Globus pallidus (tissue), 1 donor: ENCODE results near the gene GYPC.
"Not testable (repeated sequence)": the region's sequence is repeated elsewhere in the genome, so short reads cannot be mapped to it uniquely, and the experiment has no call there.

Experiments used
- DNase-seq: peaks from one replicate; pipeline ENCODE4 v3.0.0-alpha.2; 2015; ENCODE audit warnings: low spot score

Gene GYPC

DNA sequence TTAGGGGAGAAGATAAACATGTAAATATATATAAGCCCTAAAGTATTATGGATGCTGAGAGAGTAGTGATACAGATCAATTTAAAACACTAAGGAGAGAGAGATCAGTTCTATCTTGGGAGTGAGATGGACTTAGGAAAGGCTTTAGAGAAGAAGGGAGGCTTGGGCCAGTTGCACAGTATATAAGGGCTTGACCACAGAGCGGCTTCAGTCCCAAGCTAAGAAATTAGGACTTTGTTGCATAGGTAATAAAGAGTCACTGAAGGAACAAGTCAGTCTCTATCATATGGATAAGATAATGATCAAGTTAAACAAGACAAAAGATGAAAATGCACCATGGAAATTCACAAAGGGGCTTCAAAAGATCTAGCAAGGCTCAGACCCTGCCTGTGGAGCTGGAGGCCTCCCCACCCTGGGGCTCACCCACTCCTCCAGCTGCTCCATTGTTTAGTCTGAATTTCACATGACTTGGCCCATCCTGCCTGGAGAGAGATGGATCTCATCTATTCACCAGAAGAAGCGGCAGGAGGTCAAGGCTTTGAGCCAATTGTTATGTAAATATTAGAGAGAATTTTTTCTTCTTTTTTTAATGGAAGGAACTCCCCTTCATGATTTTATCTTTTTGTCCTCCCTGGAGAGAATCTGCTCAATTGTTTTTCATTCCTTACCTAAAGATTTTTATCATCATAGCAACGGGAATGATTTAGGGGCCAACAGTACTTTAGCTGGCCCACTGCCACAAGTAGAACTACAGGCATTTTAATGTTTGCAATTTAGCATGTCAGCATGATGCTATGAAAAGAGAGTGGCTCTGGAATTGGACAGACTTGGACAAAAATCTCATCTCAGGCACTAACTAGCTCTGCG, 44.0 kb downstream of the GYPC start:
- DNase-seq = no peak

DNA sequence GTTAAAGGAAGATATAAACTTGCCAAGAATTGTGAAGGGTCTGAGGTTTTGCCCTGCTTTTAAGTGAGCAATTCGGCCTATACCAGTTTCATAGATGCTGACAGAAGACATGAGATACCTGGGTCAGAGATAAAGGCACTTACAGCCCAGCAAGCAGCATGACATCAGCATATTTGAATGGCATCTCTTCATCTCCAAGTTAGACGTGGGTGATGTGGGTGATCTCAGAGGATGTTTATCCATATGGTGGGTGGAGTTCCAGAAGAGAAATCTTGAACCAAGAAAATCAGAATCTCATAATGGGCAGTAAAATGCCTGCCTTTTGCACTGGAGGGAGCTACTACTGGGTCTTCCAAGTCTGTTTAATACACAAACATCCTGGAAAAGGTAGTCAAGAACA, 44.7 kb downstream of the GYPC start:
- no peak for DNase-seq

DNA sequence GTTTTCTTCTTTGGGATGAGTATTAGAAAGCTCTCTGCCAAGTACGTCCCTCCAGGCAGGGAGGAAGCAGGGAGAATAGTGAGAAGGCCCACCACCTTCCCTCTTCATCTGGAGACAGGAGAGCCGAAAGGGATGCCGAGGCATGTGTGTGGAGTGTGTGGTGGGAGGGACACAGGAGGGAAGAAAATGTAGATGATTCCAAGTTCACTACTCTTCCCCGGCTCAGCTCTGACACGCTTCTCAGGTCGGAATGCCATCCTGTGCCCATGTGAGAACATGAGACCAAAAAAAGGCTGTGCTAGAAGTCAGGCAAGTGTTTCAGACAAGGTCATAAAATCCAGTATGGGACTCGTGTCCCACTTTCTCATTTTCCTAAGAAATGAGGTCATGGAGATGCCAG, 47.4 kb downstream of the GYPC start:
- DNase-seq = no peak

DNA sequence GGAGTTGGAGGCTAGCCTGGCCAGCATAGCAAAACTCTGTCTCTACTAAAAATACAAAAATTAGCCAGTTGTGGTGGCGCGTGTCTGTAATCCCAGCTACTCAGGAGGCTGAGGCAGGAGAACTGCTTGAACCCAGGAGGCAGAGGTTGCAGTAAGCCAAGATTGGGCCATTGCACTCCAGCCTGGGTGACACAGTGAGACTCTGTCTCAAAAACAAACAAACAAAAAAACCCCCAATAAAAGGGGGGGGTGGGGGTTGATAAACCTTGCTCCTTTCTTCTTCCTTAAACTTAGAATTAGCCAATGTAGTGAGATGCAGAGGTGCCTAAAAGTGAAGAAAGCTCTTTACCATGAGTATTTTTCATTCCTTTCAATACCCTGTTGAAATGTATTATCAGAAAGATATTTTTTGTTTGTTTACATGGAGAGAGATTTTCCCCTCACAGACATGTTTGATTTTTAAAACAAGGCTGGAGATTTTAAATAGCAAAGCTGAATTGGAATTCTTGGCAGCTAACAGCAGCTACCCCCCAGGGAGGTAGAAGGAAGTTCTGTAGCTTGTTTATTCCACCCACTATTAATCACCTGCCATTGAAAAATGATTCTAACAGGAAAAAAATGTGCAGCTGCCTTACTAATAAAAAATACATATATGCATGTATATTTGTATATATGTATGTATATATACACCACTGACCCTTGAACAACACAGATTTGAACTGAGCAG, 48.6 kb downstream of the GYPC start:
- no peak for DNase-seq

DNA sequence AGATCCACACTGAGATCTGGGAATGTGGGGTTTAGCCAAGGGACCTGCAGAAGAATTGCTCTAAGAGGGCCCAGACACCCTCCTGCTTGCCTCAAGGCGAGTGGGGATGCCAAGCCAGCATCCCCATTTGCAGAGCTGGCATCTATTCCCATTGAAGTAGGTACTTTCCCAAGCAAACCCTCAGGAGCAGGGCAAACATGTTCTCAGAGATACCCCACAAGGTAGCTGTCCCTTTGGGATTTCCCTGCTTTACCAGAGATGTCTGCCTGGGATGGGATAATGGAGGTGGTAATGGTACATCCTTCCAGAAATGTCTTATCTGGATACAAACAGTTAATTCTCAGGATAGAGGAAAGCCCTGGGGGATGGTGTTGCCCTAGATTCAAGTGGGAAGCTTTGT, 51.2 kb downstream of the GYPC start:
- no peak for DNase-seq

DNA sequence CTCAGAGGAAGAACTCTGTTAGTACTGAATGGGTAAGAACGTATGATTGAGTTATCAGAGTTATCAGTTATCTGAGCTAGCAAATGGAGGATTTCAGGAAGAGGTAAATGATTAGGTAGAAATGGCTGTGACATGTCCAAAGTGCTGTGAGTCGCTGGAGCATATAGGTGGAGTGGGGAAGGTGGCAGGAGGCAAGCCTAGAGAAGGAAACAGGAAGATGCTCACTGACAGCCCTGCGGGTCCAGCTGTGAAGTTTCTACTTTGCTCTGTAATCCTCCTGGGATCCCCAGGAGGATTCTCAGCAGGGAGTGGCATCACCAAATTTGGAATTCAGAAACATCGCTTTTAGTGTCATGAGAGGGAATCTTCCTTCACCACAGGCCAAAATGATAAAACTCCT, 52.0 kb downstream of the GYPC start:
- DNase-seq = no peak

DNA sequence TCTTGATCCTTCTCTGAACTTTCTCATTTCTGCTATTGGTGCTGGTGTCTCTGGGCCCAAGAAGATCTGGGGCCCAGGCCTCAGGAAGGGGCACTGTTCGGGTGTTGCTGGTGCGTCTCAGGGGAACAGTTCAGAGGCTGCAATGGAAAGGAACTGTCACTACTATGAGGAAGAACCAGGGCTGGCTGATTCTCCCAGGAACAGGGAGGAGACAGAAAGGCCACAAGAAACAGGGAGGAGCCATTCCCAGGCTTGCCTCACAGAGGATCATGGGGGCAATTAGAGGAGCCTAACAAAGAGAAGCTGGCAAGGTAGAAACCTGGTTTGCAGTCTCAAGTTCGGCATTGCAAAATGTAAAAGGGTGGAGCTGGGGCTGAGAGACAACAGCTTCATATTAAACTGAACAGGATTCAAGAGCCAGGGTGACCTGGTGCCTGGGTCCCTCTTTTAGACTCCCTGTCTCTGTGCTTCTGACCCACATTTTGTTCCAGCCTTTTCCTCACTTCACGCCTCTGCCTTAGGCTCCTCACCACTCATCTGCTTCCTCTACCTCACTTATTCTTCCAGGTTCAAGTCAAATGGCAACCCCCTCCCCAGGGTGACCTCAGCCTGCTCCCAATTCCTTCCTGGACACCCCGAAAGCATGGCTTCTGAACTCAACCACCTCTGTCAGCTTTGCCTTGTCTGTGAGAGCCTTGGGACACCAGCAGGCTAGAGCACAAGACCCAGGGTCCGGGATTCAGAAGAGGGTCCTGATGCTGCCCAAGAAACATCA, 58.4 kb downstream of the GYPC start:
- no peak for DNase-seq

DNA sequence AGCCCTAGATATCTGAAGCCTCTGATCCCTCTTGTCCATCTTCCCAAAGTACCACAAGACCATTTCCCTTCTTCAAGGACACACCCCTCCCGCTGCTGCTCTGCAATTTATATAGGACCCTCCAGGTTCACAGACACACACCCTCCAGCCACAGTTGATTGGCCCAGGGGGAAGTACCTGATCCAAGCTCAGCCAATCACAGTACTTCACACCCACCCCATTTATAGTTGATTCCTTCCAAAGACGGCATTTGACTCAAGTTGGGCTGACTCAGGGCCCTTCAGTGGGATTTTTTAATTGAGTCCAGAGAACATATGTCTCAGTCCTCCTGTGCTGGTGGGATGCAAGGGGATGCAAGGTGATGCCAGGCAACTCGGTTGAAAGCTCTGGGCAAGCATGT, 59.2 kb downstream of the GYPC start:
- DNase-seq = no peak

DNA sequence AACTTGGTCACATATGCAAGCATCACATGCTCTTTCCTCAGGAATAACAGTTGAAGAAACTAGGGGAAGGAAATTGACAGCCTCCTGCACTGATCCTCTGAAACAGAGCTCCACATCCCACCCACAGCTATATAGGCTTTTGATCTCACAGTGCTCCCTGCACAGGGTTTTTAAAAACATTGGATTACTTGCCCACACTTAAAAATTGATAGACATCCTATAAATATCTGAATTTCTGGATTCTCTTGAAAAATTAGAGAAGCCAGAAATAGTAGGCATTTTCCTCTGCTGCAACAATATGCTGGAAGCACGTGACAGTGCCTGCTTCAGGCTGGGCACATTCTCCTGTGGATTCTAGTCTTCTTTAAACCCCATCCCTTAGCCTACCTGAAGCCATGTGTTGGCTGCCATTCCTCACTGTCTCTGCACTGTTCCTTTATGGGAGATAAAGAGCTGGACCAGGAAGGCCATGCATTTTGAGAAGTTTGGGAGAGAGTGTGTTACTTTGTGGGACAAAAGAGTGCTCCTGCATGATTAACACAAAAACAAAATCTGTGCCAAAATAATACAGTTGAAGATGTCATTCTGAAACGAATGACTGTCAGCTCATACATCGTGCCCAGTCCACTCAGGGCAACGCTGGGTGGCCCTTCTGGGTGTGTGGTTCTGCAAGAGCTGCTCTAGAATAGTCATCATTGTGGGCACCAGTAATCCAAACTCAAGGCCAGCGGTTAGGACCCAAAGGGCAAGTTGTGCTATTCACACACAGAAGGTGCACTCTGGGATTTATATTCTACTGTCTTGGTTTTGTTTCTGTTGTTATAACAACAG, 59.8 kb downstream of the GYPC start:
- no peak for DNase-seq

DNA sequence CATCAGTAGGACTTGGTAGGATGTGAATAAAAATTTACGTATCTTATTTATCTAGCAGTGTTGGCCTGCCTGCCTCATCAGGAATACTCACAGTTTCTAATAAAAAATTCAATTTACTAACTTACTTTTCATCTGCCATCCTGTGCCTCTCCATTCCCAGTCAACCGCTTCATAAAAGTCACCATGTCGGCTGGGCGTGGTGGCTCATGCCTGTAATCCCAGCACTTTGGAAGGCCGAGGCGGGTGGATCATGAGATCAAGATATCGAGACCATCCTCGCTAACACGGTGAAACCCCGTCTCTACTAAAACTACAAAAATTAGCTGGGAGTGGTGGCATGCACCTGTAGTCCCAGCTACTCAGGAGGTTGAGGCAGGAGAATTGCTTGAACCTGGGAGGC, 61.3 kb downstream of the GYPC start:
- not testable (repeated sequence) for DNase-seq

DNA sequence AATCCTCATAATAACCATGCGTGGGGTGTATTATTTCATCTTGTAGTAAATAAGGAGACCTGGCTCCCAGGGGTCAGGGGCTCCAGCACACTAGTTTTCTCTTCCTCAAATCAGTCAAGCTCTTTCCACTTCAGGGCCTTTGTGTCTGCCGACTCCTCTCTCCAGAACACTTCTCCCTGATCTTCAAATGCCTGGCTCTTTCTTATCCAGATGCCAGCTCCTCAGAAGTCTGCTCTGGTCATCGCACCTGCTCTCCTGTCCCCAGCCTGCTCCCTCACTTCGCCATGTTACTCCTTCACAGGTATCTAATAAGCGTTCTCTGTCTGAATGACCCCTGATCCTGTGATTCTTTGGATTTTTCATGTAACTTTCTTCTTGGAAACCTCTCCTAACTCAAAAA, 62.0 kb downstream of the GYPC start:
- DNase-seq = no peak

DNA sequence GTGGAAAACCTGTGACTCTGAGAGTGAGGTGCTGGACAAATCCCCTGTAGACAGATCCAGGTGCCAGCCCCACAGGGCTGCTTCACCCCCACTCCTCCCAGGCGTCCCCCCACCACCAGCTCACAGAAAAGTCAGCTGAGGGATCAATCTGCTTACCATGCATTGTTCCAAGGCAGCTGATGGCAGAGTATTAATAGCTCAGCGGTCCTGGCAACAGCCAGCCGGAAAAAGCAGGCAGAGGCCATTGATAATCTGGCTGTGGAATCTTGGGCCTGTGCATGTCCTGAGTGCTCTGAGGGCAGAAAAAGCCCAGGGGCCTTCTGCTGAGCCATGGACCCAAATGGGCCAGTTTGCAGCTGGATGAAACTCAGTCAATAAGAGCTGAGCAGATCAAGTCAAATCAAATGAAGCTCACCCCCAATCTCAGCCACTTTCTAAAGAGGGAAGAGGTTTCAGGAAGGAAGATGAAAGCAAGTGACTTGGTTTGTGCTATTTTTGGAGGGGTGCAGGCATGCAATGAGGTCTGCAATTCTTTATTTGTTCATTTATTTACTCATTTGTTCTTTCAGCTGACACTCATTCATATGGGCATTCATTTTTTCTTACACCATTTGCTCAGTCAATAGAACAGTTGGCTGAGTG, 63.4 kb downstream of the GYPC start:
- DNase-seq = peak; percentile 39

DNA sequence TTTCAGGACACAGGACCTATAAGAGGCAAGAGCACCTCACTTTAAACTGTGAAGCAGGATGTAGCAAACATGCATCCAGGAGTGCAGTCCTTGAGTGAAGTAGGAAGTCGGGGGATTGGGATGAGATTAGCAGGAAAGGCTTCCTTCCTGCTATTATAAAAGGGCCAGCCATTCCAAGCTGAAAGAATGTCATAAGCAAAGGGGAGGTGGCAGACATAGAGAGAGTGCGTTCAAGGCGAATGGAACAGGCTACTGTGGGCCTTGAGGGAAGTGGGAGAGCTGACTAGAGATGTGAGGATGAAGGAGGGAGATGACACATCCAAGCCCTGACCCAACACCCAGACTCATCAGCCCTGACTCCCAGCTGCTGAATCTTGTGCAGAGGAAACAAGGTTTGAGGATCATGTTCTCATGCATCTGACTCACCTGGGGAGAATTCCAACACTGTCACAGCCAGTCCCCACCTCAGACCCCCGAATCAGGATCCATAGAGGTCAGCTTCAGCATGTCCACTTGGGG, 63.9 kb downstream of the GYPC start:
- DNase-seq = no peak

DNA sequence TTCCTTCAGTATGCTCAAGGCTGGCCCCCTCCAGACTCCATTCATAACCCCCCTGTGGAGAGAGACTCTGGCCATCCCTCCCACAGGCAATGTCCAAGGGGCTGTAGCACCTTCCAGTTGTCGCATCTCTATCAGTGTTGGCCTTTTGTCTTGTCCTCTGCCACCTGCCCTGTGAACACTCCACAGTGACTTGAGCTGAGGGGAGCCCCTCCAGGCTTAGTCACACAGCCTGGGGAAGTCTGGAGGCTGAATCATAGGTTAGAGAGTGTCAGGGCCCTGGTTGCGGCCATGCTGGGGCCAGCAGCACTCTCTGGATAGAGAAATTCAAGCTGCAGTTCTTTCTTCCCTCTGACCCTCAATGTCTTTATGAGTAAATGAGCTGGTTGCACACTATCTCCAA, 64.7 kb downstream of the GYPC start:
- no peak for DNase-seq

DNA sequence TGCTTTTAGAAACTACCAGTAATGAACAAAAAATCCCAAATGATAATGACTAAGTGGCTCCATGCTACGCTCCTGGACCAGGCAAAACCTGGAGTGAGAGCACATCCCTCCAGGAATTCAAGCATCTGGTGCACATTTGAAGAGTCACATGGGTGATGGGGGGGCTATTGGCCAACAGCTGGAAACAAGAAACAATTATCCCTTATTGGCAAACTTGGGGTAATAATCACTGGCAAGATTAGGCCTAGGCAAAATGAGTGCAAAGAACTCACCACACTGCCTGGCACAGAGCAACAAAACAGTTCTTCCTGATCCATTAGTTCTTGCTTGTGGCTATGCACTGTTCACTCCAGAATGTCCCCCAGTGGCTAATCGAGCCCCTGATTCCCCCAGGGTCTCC, 66.1 kb downstream of the GYPC start:
- DNase-seq = no peak

DNA sequence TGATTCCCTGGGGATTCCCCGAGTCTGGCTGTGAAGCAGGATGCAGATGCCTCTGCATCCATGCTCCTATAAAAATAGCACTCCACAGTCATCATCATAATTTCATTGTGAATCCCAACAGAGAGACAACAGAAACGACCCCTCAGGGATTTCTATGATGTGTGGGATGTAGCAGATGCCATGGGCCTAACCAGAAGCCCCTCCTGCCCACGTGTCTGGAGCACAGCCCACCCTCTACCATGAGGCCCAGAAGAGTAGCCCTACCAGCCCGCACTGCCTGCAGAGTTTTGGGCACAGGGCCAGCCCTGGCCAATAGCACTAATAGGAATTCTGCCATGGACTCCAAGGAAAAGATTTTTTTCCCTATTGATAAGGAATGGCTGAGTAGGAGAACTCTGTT, 66.6 kb downstream of the GYPC start:
- no peak for DNase-seq

DNA sequence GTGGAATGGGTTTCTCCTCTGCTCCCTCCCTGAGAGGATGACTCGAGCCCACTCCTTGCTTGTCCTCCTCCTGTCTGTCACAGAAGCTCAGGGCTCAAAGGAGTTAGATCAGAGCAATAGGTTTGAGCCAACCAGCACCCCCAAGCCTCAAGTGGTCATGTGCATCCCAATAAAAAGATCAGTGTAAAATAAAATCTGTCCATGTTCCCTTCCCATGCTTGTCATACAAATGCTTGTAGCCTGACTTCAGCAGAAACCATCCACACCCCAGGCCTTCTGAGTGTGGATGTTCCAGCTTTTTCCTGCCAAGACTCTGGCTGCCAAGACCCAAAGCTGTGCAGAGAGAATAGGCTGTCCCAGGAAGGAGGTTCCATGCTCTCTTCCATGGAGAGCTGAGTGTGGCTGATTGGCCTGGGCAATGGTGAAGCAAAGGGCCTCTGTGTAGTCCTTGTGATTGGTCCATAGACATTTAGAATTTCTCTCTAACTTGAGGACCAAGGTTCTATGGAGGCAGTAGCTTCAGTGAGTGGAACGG, 67.4 kb downstream of the GYPC start:
- DNase-seq = no peak

DNA sequence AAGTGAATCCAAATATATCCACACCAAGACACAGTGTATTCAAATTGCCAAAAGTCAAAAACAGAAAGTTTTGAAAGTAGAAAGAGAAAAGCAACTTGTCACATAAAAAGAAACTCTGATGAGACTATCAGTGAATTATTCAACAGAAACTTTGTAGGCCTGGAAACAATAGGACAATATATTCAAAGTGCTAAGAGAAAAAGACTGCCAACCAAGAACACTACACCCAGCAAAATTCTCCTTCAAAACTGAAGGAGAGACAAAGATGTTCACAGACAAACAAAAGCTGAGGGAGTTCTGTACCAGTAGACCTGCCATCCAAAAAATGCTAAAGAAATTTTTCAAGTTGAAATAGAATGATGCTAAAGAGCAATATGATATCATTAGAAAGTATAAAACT, 69.6 kb downstream of the GYPC start:
- no peak for DNase-seq

DNA sequence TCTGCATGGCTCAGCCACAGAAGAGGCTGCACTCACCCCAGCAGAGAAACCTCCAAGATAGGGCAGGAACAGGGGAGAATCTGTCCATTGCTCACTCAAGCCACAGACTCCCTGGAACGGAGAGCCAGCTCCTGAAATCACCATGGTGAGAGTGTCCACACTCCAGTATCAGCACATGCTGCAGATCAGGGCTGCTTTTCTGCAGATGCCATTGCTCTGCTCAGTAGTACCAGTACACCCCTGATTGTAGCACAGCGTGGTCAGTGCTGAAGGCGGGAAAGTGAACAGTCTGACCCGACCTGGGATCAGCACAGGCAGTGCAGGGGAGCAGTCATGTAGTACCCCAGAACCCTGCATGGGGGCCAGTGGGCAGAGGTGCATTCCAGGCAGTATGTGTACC, 73.9 kb downstream of the GYPC start:
- no peak for DNase-seq

DNA sequence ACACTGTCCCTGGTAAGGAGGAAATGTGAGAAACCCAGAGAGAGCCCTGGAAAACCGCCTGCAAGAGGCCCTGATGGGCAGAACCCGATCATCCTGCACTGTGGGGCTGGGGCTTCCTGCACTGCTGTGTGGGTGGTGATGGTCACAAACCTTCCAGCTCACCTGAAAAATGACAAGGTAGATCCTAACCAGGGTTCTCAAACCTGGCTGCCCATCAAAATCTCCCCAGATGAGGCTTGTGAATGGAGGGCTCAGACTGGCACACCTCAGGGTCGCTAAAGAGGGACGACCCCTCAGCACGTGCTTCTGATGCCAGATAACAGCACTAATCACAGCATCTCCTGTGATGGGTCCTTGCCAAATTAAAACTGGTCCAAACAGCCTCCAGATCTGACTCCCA, 74.7 kb downstream of the GYPC start:
- DNase-seq = no peak

DNA sequence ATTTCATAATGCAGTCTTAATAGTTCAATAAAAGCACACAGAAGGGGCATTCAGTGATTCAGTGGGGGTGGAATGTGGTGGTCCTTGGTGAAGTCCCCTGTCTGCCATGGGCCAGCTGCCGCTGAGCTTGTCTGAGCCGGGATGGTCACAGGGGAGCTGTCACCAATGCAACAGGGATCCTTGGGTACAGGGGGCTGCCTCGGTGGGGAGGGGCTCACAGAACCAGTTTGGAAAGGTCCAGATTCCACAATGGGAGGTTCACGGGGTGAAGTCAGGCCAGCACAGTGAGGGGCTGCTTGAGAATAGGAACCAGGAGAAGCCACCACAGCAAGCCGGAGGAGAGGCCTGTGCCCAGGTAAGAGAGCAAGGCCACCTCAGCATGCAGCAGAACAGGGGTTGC, 75.4 kb downstream of the GYPC start:
- no peak for DNase-seq
